Brain microvascular endothelial cell (primary cell): ENCODE results near the gene CX3CL1.

ENCODE experiments used
- DNase-seq: peaks from one replicate; pipeline ENCODE4 v3.0.0-alpha.2; 2020
- H3K27ac ChIP-seq: fragments of 250-450 bp; sonication (Bioruptor Pico); 2 replicates; pipeline ENCODE4 v1.5.1; 2020; ENCODE audit warnings: mild to moderate bottlenecking, moderate library complexity
- H3K27me3 ChIP-seq: fragments of 250-450 bp; sonication (Bioruptor Pico); replicated peaks from 2 replicates; pipeline ENCODE4 v1.5.1; 2020; ENCODE audit warnings: mild to moderate bottlenecking
- H3K36me3 ChIP-seq: fragments of 250-450 bp; sonication (Bioruptor Pico); replicated peaks from 2 replicates; pipeline ENCODE4 v1.5.1; 2020; ENCODE audit warnings: mild to moderate bottlenecking
- H3K4me3 ChIP-seq: 2 replicates; pipeline ENCODE4 v1.5.1; 2011; ENCODE audit warnings: low read depth, mild to moderate bottlenecking, control low read depth, low read length, moderate library complexity
- in situ Hi-C: cut with HindIII; loops from 2 replicates; pipeline ENCODE4 v1.10.0; 2017; ENCODE audit warnings: low sequenced_read_pairs, low pct_ligation_motif_present
- TF ChIP-seq, protein P1 (sequence below): IDR thresholded peaks from 2 replicates; pipeline ENCODE4 v1.5.1; 2011; ENCODE audit warnings: low read depth, mild to moderate bottlenecking, moderate library complexity, low read length, control low read depth, inconsistent platforms; ENCODE audit errors: missing control alignments

Gene CX3CL1

DNA sequence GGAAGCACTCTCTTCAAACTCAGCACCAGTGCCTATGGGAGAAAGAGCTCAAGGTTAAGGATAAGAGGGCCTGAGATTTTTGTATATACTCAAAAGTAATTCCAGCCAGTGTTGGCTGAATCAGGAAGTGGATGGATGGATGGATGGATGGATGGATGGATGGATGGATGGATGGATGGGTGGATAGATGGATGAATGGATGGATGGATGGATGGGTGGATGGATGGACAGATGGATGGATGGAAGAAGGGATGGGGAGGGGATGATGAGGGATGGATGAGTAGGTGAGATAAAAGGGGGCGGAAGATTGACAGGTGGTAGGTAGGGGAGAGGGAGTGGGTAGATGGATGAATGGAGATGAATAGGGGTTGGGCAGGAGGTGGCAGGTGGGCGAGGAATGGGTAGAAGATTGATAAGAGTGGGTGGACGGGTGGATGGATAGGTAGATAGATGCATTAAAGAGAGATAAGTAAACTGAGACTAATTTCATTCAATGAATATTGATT, 4.1 kb downstream of the CX3CL1 start:
- in situ Hi-C loops = no loop called here
- no peak overlapping the region for H3K4me3 ChIP-seq

DNA sequence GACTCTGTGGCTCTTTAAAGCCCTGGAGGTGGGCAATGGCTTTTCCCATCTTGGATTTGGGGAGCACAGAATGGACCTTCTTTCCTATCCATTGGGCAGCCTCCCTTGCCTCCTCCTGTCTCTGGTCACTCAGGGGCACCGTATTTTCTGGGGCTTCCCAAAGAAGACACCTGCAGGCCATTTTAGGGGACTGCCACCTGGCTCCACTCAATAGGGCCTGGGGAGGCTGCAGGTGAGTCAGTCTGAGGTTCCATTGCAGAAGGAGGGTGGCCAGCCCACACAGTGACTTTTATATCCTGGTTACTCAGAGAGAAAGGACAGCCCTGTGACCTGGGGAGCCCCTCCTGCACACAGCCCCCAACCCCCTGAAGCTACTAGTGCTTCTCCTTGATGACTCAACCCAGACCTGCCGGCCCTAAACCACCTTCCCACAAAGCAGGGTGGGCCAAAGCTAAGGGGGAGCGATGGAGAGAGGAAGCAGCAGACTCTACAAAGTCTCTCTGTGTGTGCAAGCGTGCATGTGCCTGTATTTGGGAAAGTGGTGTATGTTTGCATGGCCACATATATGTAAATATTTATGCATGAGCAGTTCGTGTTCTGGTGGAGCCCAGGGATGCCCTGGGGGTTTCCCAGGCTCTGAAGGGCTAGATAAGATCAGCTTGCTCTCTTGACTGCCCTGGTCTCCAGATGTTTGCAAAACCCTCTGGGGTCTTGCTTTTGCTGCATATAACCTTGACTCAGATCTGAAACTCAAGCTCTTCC, 5.0 kb downstream of the CX3CL1 start:
- TF ChIP-seq, protein P1, sequence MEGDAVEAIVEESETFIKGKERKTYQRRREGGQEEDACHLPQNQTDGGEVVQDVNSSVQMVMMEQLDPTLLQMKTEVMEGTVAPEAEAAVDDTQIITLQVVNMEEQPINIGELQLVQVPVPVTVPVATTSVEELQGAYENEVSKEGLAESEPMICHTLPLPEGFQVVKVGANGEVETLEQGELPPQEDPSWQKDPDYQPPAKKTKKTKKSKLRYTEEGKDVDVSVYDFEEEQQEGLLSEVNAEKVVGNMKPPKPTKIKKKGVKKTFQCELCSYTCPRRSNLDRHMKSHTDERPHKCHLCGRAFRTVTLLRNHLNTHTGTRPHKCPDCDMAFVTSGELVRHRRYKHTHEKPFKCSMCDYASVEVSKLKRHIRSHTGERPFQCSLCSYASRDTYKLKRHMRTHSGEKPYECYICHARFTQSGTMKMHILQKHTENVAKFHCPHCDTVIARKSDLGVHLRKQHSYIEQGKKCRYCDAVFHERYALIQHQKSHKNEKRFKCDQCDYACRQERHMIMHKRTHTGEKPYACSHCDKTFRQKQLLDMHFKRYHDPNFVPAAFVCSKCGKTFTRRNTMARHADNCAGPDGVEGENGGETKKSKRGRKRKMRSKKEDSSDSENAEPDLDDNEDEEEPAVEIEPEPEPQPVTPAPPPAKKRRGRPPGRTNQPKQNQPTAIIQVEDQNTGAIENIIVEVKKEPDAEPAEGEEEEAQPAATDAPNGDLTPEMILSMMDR = no peak
- no peak overlapping the region for H3K4me3 ChIP-seq
- H3K36me3 ChIP-seq = no peaks in the 10 kb centered on the region
- H3K27ac ChIP-seq = no peak overlapping the region
- peaks cover 7% of the 10 kb centered on the region for H3K27me3 ChIP-seq
- in situ Hi-C loops = no loop called here
- no peak for DNase-seq

More for the DNA sequence above, 4.1 kb downstream of the CX3CL1 start:
- TF ChIP-seq, protein P1 = no peak
- Histone ChIP-seq H3K36me3 (no peaks in the 10 kb centered on the region), H3K27me3 (peaks cover 7% of the 10 kb centered on the region), H3K27ac (no peak overlapping the region)
- no peak for DNase-seq

DNA sequence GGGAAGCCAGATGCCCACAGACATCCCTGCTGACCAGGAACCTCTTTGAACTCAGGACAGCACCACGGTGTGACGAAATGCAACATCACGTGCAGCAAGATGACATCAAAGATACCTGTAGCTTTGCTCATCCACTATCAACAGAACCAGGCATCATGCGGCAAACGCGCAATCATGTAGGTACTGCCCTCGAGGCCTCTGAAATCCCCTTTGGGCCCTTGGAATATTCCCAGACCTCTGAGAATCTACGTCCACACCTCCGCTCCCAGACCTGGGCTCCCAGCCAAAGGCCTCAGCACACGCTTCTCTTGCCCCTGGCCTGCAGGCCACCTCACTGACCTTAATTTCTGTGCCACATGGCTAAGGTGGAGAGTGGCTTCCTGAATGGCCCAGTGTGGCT, 7.3 kb downstream of the CX3CL1 start:
- TF ChIP-seq, protein P1 = no peak
- no peak for DNase-seq
- Histone ChIP-seq H3K27ac (no peak overlapping the region), H3K4me3 (no peak overlapping the region), H3K27me3 (peaks cover 4% of the 10 kb centered on the region), H3K36me3 (no peaks in the 10 kb centered on the region)
- in situ Hi-C loops = no loop called here

DNA sequence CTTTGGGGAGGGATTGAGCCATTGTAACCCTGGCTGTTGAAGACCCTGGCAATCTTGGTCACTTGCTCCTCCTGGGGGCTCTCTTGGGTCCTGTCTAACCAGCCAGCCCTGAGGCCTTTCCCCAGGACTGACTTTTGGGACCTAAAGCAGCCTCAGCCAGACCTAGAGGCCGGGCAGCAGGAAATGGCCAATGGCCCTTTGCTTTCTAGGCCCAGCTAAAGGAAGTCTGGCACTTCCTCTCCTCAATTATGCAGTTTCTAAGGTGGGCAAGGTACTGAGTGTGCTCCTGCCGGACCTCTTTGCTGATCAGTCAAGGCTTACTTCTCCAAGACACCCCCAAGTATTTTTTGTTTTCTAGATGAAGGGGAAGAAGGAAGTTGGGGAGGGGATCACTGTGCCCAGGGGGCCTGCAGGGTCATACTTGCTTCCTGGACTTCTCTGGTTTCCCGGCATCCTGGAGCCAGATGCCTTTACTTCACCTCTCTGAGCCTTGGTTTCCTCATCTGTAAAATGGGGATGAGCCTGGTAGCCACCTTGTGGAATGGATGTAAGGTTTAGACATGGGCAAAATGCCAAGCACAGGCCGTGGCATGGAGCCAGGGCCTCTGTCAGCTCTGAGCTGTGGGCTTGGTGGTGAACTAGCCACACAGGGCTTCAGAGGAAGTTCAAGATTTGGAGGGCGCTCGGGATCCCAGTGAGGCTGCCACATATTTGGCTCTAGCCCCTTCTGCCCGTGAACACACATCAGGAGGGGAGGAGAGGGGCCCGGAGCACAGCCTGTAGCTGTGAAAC, 8.6 kb downstream of the CX3CL1 start:
- peak; percentile 8 for DNase-seq
- in situ Hi-C loops = no loop called here
- H3K27me3 ChIP-seq = peaks cover 4% of the 10 kb centered on the region
- H3K36me3 ChIP-seq = no peaks in the 10 kb centered on the region
- H3K27ac ChIP-seq = no peak overlapping the region
- TF ChIP-seq, protein P1 = no peak
- H3K4me3 ChIP-seq = no peak overlapping the region

DNA sequence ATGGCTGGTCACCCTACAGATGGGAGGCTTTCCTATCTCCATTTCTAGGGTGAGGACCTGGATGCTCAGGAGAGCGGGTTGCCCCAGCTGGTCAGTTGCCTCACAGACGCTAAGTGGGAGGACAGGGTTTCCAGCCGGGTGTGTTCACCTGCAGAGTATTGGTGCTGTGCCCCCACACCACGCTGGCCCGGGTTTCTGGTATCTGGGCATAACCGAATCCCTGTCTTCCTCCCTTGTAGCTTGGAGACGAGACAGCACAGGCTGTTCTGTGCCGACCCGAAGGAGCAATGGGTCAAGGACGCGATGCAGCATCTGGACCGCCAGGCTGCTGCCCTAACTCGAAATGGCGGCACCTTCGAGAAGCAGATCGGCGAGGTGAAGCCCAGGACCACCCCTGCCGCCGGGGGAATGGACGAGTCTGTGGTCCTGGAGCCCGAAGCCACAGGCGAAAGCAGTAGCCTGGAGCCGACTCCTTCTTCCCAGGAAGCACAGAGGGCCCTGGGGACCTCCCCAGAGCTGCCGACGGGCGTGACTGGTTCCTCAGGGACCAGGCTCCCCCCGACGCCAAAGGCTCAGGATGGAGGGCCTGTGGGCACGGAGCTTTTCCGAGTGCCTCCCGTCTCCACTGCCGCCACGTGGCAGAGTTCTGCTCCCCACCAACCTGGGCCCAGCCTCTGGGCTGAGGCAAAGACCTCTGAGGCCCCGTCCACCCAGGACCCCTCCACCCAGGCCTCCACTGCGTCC, 9.7 kb downstream of the CX3CL1 start:
- DNase-seq = no peak
- Histone ChIP-seq H3K27me3 (peaks cover 2% of the 10 kb centered on the region), H3K36me3 (no peaks in the 10 kb centered on the region), H3K27ac (no peak overlapping the region), H3K4me3 (no peak overlapping the region)
- TF ChIP-seq, protein P1 = no peak
- in situ Hi-C loops = no loop called here
